Stimulated activated naive CD8-positive, alpha-beta T cell treated with anti-CD3 and anti-CD28 coated beads, Interleukin-15, Interleukin-2, amounts not matched to agents 100 ng/mL and 50 ng/mL, for 24 hours (primary cell): Measurements from ENCODE around the gene VPS13D.

Source experiments
- H3K27ac Mint-ChIP-seq: one replicate; pipeline ENCODE4 v1.8.0; 2021; ENCODE audit warnings: mild to moderate bottlenecking, mixed read lengths
- H3K27me3 Mint-ChIP-seq: one replicate; pipeline ENCODE4 v1.8.0; 2021; ENCODE audit warnings: mixed read lengths
- H3K36me3 Mint-ChIP-seq: one replicate; pipeline ENCODE4 v1.8.0; 2021; ENCODE audit warnings: low read depth, mixed read lengths
- H3K4me1 Mint-ChIP-seq: one replicate; pipeline ENCODE4 v1.8.0; 2021; ENCODE audit warnings: low read depth, mixed read lengths
- H3K4me3 Mint-ChIP-seq: one replicate; pipeline ENCODE4 v1.8.0; 2021; ENCODE audit warnings: mild to moderate bottlenecking, mixed read lengths
- H3K9me3 Mint-ChIP-seq: one replicate; pipeline ENCODE4 v1.8.0; 2021; ENCODE audit warnings: mixed read lengths

The VPS13D gene

GRCh38 chr1:12359359-12360133, 129.7 kb downstream of the VPS13D start:
- Mint-ChIP-seq H3K27ac (no peak overlapping the region), H3K9me3 (no peaks in the 10 kb centered on the region), H3K4me3 (no peak overlapping the region), H3K4me1 (no peaks in the 10 kb centered on the region), H3K27me3 (no peaks in the 10 kb centered on the region), H3K36me3 (peaks cover 76% of the 10 kb centered on the region)

- no peaks in the 10 kb centered on the region for H3K27me3 Mint-ChIP-seq
These were observed 138.8 kb downstream of the VPS13D start for GRCh38 chr1:12368646-12369045.

DNA sequence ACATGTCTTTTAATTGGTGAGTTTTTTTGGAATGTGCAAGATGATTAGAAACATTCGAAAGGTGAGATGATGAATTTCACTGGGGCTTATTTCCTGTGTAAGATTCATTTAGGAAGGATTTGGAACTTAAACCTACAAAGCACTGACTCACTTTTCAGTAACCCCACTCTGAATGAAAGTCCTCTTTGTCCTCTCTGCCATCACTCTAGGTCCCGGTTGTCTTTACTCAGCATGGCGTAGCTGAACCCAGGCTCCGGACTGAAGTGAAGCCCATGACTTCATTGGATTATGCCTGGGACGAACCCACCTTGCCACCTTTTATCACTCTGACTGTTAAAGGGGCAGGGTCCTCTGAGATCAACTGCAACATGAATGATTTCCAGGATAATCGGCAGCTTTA, 139.4 kb downstream of the VPS13D start:
- no peak overlapping the region for H3K27ac Mint-ChIP-seq

More at GRCh38 chr1:12368646-12369045, 138.8 kb downstream of the VPS13D start:
- Mint-ChIP-seq H3K9me3 (no peaks in the 10 kb centered on the region), H3K4me3 (no peak overlapping the region), H3K27ac (no peak overlapping the region), H3K36me3 (peaks cover 56% of the 10 kb centered on the region), H3K4me1 (no peaks in the 10 kb centered on the region)

DNA sequence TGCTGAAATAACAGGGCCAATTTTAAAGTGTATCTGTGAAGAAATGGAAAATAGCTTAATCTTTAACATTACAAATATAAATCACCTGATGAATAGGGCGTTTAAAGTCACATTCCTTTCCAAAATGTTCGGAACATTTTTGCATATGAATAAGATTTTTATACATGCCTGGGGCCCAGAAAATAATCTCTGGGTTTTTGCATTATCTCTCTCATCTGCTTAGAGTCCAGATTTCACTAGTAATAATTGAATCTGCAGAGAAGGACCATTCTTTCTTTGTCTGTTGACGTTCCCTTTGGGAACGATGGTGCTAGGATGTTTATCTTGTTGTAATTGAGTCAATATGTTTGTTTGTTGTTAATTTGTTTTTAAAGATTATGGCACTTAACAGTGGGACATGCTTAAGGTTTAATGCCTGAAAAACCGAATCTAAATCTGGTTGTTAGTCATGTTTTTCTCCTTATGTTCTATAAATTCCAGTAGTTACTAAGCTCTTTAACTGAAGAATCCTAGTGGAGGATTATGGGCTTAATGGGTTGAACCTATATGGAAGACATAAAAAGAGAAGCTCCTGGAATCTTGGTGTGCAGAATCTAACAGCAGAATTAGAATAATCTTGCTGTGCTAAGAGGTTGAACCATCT, 140.6 kb downstream of the VPS13D start:
- no peaks in the 10 kb centered on the region for H3K9me3 Mint-ChIP-seq
- H3K4me1 Mint-ChIP-seq: no peaks in the 10 kb centered on the region
- H3K4me3 Mint-ChIP-seq: no peak overlapping the region
- H3K36me3 Mint-ChIP-seq: peaks cover 56% of the 10 kb centered on the region
- H3K27me3 Mint-ChIP-seq: no peaks in the 10 kb centered on the region
- no peak overlapping the region for H3K27ac Mint-ChIP-seq

More for the DNA sequence above, 139.4 kb downstream of the VPS13D start:
- Mint-ChIP-seq H3K27me3 (no peaks in the 10 kb centered on the region), H3K4me1 (no peaks in the 10 kb centered on the region), H3K9me3 (no peaks in the 10 kb centered on the region), H3K36me3 (peaks cover 58% of the 10 kb centered on the region), H3K4me3 (no peak overlapping the region)

GRCh38 chr1:12371053-12371452, 141.2 kb downstream of the VPS13D start:
- Mint-ChIP-seq H3K36me3 (peaks cover 58% of the 10 kb centered on the region), H3K27ac (no peak overlapping the region), H3K27me3 (no peaks in the 10 kb centered on the region), H3K9me3 (no peaks in the 10 kb centered on the region), H3K4me3 (no peak overlapping the region), H3K4me1 (no peaks in the 10 kb centered on the region)

DNA sequence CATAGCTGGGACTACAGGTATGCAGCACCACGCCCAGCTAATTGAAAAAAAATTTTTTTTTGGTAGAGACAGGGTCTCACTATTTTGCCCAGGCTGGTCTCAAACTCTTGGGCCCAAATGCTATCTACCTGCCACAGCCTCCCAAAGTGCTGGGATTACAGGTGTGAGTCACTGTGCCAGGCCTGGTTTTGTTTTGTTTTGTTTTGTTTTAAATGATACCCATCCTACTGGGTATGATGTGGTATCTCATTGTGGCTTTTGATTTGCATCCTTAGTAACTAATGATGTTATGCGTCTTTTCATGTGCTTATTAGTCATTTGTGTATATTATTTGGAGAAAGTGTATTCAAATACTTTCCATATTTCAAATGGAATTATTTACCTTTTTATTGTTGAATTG, 142.3 kb downstream of the VPS13D start:
- no peaks in the 10 kb centered on the region for H3K9me3 Mint-ChIP-seq
- no peaks in the 10 kb centered on the region for H3K27me3 Mint-ChIP-seq
- H3K4me1 Mint-ChIP-seq: no peaks in the 10 kb centered on the region
- H3K4me3 Mint-ChIP-seq: no peak overlapping the region
- H3K27ac Mint-ChIP-seq: no peak overlapping the region
- H3K36me3 Mint-ChIP-seq: peaks cover 60% of the 10 kb centered on the region

- no peaks in the 10 kb centered on the region for H3K27me3 Mint-ChIP-seq
- peaks cover 60% of the 10 kb centered on the region for H3K36me3 Mint-ChIP-seq
- no peaks in the 10 kb centered on the region for H3K4me1 Mint-ChIP-seq
- H3K27ac Mint-ChIP-seq: no peak overlapping the region
- H3K9me3 Mint-ChIP-seq: no peaks in the 10 kb centered on the region
- no peak overlapping the region for H3K4me3 Mint-ChIP-seq
These were observed 142.9 kb downstream of the VPS13D start for GRCh38 chr1:12372761-12373160.

GRCh38 chr1:12375133-12375829, 145.5 kb downstream of the VPS13D start:
- peaks cover 62% of the 10 kb centered on the region for H3K36me3 Mint-ChIP-seq

GRCh38 chr1:12376236-12377045, 146.6 kb downstream of the VPS13D start:
- no peaks in the 10 kb centered on the region for H3K9me3 Mint-ChIP-seq
- no peak overlapping the region for H3K27ac Mint-ChIP-seq
- no peaks in the 10 kb centered on the region for H3K4me1 Mint-ChIP-seq
- peaks cover 65% of the 10 kb centered on the region for H3K36me3 Mint-ChIP-seq
- H3K4me3 Mint-ChIP-seq: no peak overlapping the region
- no peaks in the 10 kb centered on the region for H3K27me3 Mint-ChIP-seq

More at GRCh38 chr1:12375133-12375829, 145.5 kb downstream of the VPS13D start:
- H3K9me3 Mint-ChIP-seq: no peaks in the 10 kb centered on the region
- no peaks in the 10 kb centered on the region for H3K4me1 Mint-ChIP-seq
- no peaks in the 10 kb centered on the region for H3K27me3 Mint-ChIP-seq
- no peak overlapping the region for H3K4me3 Mint-ChIP-seq
- H3K27ac Mint-ChIP-seq: no peak overlapping the region

- Mint-ChIP-seq H3K27me3 (no peaks in the 10 kb centered on the region), H3K36me3 (peaks cover 76% of the 10 kb centered on the region), H3K27ac (no peak overlapping the region), H3K9me3 (peaks cover under 1% of the 10 kb centered on the region), H3K4me1 (peaks cover 29% of the 10 kb centered on the region), H3K4me3 (no peak overlapping the region)
These were observed 150.8 kb downstream of the VPS13D start for GRCh38 chr1:12380326-12381249.

DNA sequence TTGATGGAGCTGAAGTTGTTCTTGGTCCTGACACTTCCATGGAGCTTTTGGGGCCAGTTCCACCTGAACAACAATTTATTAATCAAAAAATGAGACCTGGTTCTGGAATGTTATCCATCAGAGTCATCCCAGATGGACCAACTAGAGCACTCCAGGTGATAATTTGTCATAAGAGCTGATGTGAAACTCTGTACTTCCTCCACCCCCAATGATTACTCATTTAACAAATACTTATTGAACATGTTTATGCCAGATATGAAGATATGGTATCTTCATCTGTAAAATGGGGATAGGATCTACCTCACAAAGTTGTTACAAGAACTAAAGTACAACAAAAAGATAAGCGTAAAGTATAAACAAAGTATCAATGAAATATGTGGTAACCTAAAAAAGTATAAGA, 153.2 kb downstream of the VPS13D start:
- Mint-ChIP-seq H3K27ac (no peak overlapping the region), H3K9me3 (peaks cover 24% of the 10 kb centered on the region), H3K4me1 (peaks cover 42% of the 10 kb centered on the region), H3K27me3 (no peaks in the 10 kb centered on the region), H3K36me3 (peaks cover 91% of the 10 kb centered on the region), H3K4me3 (no peak overlapping the region)

DNA sequence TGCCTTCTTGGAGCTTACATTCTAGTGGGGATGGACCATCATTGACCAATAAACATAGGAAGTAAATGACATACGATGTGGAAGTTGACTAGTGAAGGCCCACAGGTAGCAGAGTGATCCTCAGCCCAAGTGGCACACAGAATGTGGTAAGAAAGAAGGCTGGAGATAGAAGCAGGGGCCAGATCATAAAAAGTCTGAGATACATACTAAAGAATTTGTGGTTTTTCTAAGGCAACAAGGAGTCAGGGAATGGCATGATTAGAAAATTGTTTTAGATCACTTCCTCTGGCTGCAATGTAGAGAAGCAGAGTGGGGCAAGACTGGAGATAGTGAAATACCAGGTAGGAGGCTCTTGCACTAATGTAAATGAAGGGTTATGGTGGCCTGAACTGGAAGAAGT, 154.0 kb downstream of the VPS13D start:
- H3K27me3 Mint-ChIP-seq: no peaks in the 10 kb centered on the region
- H3K27ac Mint-ChIP-seq: peak overlapping the region; percentile 6
- H3K36me3 Mint-ChIP-seq: peaks cover 93% of the 10 kb centered on the region
- H3K4me1 Mint-ChIP-seq: peaks cover 42% of the 10 kb centered on the region
- no peak overlapping the region for H3K4me3 Mint-ChIP-seq
- H3K9me3 Mint-ChIP-seq: peaks cover 24% of the 10 kb centered on the region

DNA sequence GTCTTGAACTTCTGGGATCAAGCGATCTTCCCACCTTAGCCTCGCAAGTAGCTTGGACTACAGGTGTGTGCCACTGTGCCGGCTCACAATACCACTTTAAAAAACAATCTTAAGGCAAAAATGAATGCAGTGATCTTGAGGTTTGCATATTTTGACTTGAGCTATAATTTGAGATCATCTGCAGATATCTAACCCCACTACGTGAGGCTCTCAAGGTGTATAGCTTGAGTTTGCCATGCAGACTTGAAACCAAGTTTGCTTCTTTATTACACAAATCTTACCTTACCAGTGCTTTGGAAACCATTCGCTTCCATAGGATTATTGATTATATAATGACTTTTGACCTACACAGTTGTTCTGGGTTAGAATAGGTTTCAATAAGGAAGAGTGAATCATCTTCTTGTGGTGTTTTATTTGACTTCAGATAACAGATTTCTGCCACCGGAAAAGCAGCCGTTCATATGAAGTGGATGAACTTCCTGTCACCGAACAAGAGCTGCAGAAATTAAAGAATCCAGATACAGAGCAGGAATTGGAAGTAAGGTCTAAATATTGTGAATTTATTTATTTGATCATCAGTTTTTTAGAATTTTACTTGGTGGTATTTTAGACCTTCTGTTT, 155.1 kb downstream of the VPS13D start:
- Mint-ChIP-seq H3K27ac (peak overlapping the region; percentile 67), H3K4me3 (peak overlapping the region; percentile 28), H3K9me3 (peaks cover 24% of the 10 kb centered on the region), H3K4me1 (peaks cover 42% of the 10 kb centered on the region), H3K27me3 (no peaks in the 10 kb centered on the region), H3K36me3 (peaks cover 93% of the 10 kb centered on the region)
